IPS-20b (cell line): ENCODE results near the gene MRFAP1L1.
"Not testable (repeated sequence)": the region's sequence is repeated elsewhere in the genome, so short reads cannot be mapped to it uniquely, and the experiment has no call there.

Experiments used
- H3K27ac ChIP-seq: one replicate; pipeline ENCODE4 v1.5.1; 2013; ENCODE audit warnings: low read length
- H3K27me3 ChIP-seq: 2 replicates; pipeline ENCODE4 v1.6.1; 2013; ENCODE audit warnings: mild to moderate bottlenecking, low read length, inconsistent platforms; ENCODE audit not compliant: insufficient read depth
- H3K36me3 ChIP-seq: 2 replicates; pipeline ENCODE4 v1.6.1; 2013; ENCODE audit warnings: low read depth, mild to moderate bottlenecking, inconsistent platforms, low read length, moderate library complexity; ENCODE audit not compliant: insufficient read depth
- H3K4me1 ChIP-seq: 2 replicates; pipeline ENCODE4 v1.6.1; 2013; ENCODE audit warnings: mild to moderate bottlenecking, control low read depth, inconsistent platforms, low read length, moderate library complexity; ENCODE audit not compliant: insufficient read depth
- H3K4me3 ChIP-seq: 2 replicates; pipeline ENCODE4 v1.5.1; 2013; ENCODE audit warnings: mild to moderate bottlenecking, low read length, inconsistent platforms
- H3K9ac ChIP-seq: 2 replicates; pipeline ENCODE4 v1.6.1; 2013; ENCODE audit warnings: low read depth, mild to moderate bottlenecking, inconsistent platforms, low read length, moderate library complexity
- H3K9me3 ChIP-seq: 2 replicates; pipeline ENCODE4 v1.6.1; 2013; ENCODE audit warnings: mild to moderate bottlenecking, low read depth, low read length, inconsistent platforms; ENCODE audit not compliant: insufficient read depth

MRFAP1L1 gene

GRCh38 chr4:6680372-6681034, 29.2 kb downstream of the MRFAP1L1 start:
- Histone ChIP-seq H3K27ac (no peak overlapping the region), H3K4me3 (no peak overlapping the region), H3K27me3 (no peaks in the 10 kb centered on the region), H3K9me3 (no peaks in the 10 kb centered on the region), H3K4me1 (peaks cover 4% of the 10 kb centered on the region; the same call in 1 of the 2 replicates), H3K9ac (no peak overlapping the region), H3K36me3 (peaks cover 21% of the 10 kb centered on the region)

- Histone ChIP-seq H3K4me3 (0 out of 2 replicates have a peak overlapping the region, but pooled peaks have one; percentile 75), H3K27me3 (no peaks in the 10 kb centered on the region), H3K9me3 (no peaks in the 10 kb centered on the region), H3K27ac (no peak overlapping the region), H3K4me1 (peaks cover 10% of the 10 kb centered on the region; the same call in 1 of the 2 replicates), H3K36me3 (peaks cover 23% of the 10 kb centered on the region), H3K9ac (no peak overlapping the region)
Observed at GRCh38 chr4:6676722-6677558, 32.7 kb downstream of the MRFAP1L1 start.

- H3K27ac ChIP-seq, result no peak overlapping the region
- peaks cover 10% of the 10 kb centered on the region; the same call in 1 of the 2 replicates for H3K4me1 ChIP-seq
- H3K9me3 ChIP-seq, result no peaks in the 10 kb centered on the region
- peak overlapping the region; percentile 57; the same call in 1 of the 2 replicates for H3K9ac ChIP-seq
- peak overlapping the region; percentile 75 for H3K4me3 ChIP-seq
- peaks cover 23% of the 10 kb centered on the region for H3K36me3 ChIP-seq
- H3K27me3 ChIP-seq, result no peaks in the 10 kb centered on the region
Observed at GRCh38 chr4:6674500-6675149, 35.0 kb downstream of the MRFAP1L1 start.

GRCh38 chr4:6673660-6674499, 35.8 kb downstream of the MRFAP1L1 start:
- Histone ChIP-seq H3K4me3 (peak overlapping the region; percentile 75), H3K27ac (no peak overlapping the region), H3K9me3 (no peaks in the 10 kb centered on the region), H3K36me3 (peaks cover 23% of the 10 kb centered on the region), H3K4me1 (peaks cover 10% of the 10 kb centered on the region; the same call in 1 of the 2 replicates), H3K9ac (peak overlapping the region; percentile 75; the same call in 1 of the 2 replicates), H3K27me3 (no peaks in the 10 kb centered on the region)

GRCh38 chr4:6673191-6673659, 36.4 kb downstream of the MRFAP1L1 start:
- peak overlapping the region; percentile 75 for H3K4me3 ChIP-seq
- H3K36me3 ChIP-seq, result peaks cover 23% of the 10 kb centered on the region
- not testable (repeated sequence) for H3K27me3 ChIP-seq, H3K27ac ChIP-seq, H3K9me3 ChIP-seq
- peaks cover 10% of the 10 kb centered on the region; the same call in 1 of the 2 replicates for H3K4me1 ChIP-seq
- peak overlapping the region; percentile 75; the same call in 1 of the 2 replicates for H3K9ac ChIP-seq

- H3K4me1 ChIP-seq, result peaks cover 10% of the 10 kb centered on the region; the same call in 1 of the 2 replicates
- H3K9ac ChIP-seq, H3K27ac ChIP-seq, H3K4me3 ChIP-seq, H3K27me3 ChIP-seq, H3K9me3 ChIP-seq: not testable (repeated sequence)
- peaks cover 23% of the 10 kb centered on the region for H3K36me3 ChIP-seq
Observed at GRCh38 chr4:6672541-6673190, 37.0 kb downstream of the MRFAP1L1 start.

- Histone ChIP-seq H3K36me3 (peaks cover 19% of the 10 kb centered on the region), H3K9me3 (no peaks in the 10 kb centered on the region), H3K4me3 (no peak overlapping the region), H3K27me3 (no peaks in the 10 kb centered on the region), H3K4me1 (peaks cover 10% of the 10 kb centered on the region; the same call in 1 of the 2 replicates), H3K27ac (no peak overlapping the region), H3K9ac (no peak overlapping the region)
Observed at GRCh38 chr4:6672131-6672530, 37.5 kb downstream of the MRFAP1L1 start.

- H3K27me3 ChIP-seq, result no peaks in the 10 kb centered on the region
- H3K36me3 ChIP-seq, result peaks cover 14% of the 10 kb centered on the region
- peaks cover 10% of the 10 kb centered on the region; the same call in 1 of the 2 replicates for H3K4me1 ChIP-seq
- no peak overlapping the region for H3K9ac ChIP-seq
- no peaks in the 10 kb centered on the region for H3K9me3 ChIP-seq
- H3K4me3 ChIP-seq, result no peak overlapping the region
- no peak overlapping the region for H3K27ac ChIP-seq
Observed at GRCh38 chr4:6671648-6672047, 38.0 kb downstream of the MRFAP1L1 start.

GRCh38 chr4:6668391-6668790, 41.3 kb downstream of the MRFAP1L1 start:
- Histone ChIP-seq H3K4me3 (no peak overlapping the region), H3K9me3 (no peaks in the 10 kb centered on the region), H3K27ac (no peak overlapping the region), H3K36me3 (no peaks in the 10 kb centered on the region), H3K4me1 (no peaks in the 10 kb centered on the region), H3K9ac (no peak overlapping the region), H3K27me3 (peaks cover 9% of the 10 kb centered on the region; the same call in 1 of the 2 replicates)

- H3K9ac ChIP-seq, result no peak overlapping the region
- no peaks in the 10 kb centered on the region for H3K9me3 ChIP-seq
- no peaks in the 10 kb centered on the region for H3K4me1 ChIP-seq
- no peaks in the 10 kb centered on the region for H3K36me3 ChIP-seq
- H3K27ac ChIP-seq, result no peak overlapping the region
- peaks cover 39% of the 10 kb centered on the region for H3K27me3 ChIP-seq
- no peak overlapping the region for H3K4me3 ChIP-seq
Observed at GRCh38 chr4:6665320-6665654, 44.4 kb downstream of the MRFAP1L1 start.
